Adrenal gland (tissue), 5 donors: Measurements from ENCODE around the gene PRKN.

Source experiments
- POLR2A ChIP-seq, 2 donors: fragments of 450-650 bp; IDR thresholded peaks; one replicate each; pipeline ENCODE4 v1.6.1; 2017; ENCODE audit warnings: antibody characterized with exemption in 2 of 2, mild to moderate bottlenecking in 2 of 2, moderate library complexity in 1 of 2
- TF ChIP-seq, protein P1 (sequence below), 6 experiments: fragments of 450-650 bp in 4 of 6; fragments of 200-600 bp in 2 of 6; sonication (generic) in 1 of 6; IDR thresholded peaks; 1 replicate in 5 of 6; 2 replicates in 1 of 6; pipeline versions ENCODE4 v1.5.1 to v1.8.0; 2016 to 2021; ENCODE audit warnings: antibody characterized with exemption in 6 of 6, mild to moderate bottlenecking in 2 of 6, moderate library complexity in 1 of 6
- donor health status: DM: no; HTN: no; CAD: no.

DNA sequence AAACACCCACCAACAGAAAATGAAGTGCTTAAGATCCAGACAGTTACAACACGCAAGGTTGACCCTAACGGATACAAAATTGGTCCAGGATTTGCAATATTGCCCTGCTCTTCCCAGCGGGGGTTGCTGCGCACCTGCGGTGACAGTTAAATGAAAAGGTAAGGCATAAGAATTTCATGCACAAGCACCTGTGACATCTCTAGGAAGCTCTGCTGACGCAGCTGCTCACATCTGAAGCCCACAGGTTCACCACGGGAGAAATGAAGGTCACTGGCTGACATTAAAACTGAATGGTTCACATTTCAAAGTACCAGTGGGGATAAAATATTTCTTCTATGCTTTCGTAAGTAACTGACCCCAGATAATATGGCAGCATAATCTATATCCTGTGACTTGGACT, 764.4 kb downstream of the PRKN start:
- TF ChIP-seq, protein P1, sequence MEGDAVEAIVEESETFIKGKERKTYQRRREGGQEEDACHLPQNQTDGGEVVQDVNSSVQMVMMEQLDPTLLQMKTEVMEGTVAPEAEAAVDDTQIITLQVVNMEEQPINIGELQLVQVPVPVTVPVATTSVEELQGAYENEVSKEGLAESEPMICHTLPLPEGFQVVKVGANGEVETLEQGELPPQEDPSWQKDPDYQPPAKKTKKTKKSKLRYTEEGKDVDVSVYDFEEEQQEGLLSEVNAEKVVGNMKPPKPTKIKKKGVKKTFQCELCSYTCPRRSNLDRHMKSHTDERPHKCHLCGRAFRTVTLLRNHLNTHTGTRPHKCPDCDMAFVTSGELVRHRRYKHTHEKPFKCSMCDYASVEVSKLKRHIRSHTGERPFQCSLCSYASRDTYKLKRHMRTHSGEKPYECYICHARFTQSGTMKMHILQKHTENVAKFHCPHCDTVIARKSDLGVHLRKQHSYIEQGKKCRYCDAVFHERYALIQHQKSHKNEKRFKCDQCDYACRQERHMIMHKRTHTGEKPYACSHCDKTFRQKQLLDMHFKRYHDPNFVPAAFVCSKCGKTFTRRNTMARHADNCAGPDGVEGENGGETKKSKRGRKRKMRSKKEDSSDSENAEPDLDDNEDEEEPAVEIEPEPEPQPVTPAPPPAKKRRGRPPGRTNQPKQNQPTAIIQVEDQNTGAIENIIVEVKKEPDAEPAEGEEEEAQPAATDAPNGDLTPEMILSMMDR (IDR thresholded peaks at IDR 0.05) = no peak
- TF ChIP-seq POLR2A (IDR thresholded peaks at IDR 0.05) = no peak
